Measurements from ENCODE around the gene SERPINB5.

GRCh38 chr18:63440881-63441280, 35.9 kb upstream of the SERPINB5 start:
- TF ChIP-seq, protein P1, sequence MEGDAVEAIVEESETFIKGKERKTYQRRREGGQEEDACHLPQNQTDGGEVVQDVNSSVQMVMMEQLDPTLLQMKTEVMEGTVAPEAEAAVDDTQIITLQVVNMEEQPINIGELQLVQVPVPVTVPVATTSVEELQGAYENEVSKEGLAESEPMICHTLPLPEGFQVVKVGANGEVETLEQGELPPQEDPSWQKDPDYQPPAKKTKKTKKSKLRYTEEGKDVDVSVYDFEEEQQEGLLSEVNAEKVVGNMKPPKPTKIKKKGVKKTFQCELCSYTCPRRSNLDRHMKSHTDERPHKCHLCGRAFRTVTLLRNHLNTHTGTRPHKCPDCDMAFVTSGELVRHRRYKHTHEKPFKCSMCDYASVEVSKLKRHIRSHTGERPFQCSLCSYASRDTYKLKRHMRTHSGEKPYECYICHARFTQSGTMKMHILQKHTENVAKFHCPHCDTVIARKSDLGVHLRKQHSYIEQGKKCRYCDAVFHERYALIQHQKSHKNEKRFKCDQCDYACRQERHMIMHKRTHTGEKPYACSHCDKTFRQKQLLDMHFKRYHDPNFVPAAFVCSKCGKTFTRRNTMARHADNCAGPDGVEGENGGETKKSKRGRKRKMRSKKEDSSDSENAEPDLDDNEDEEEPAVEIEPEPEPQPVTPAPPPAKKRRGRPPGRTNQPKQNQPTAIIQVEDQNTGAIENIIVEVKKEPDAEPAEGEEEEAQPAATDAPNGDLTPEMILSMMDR (IDR thresholded peaks at IDR 0.05 in 4 of 5, conservative IDR thresholded peaks at IDR 0.05 in 1 of 5): no peak
- no peak for TF ChIP-seq POLR2A (IDR thresholded peaks at IDR 0.05)
